GM21723 (cell line): ENCODE data around the gene PTGDS.

Experiments
- ATAC-seq: cut with Tn5 transposase; IDR thresholded peaks from one replicate; pipeline ENCODE4 v1.9.1; 2021; ENCODE audit warnings: mild to moderate bottlenecking, moderate library complexity; ENCODE audit not compliant: unreplicated experiment

The PTGDS gene

GRCh38 chr9:136957461-136957860, 19.8 kb upstream of the PTGDS start:
- ATAC-seq = no peak

- ATAC-seq = no peak
Measured at GRCh38 chr9:136957901-136958300, 19.4 kb upstream of the PTGDS start.

DNA sequence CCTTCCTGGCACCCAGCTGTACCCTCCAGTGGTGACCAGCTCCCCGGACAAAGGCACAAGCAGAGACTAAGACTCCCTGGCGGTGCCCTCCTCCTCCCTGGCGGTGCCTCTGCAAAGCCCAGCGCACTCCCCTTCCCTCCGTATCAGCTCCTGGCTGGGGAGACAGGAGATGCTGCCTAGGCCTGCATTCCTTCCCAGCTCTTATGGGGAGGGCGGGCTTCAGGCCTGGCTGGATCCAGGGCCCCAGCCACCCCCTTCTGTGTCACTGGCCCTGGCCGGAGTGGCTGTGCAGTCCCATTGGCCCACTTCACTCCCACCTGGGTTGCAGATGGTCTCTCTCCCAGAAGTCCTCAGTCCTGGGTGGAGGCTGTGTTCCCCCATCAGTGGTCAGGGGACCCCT, 18.8 kb upstream of the PTGDS start:
- ATAC-seq = no peak

- no peak for ATAC-seq
Measured at GRCh38 chr9:136958898-136959850, 18.1 kb upstream of the PTGDS start.

DNA sequence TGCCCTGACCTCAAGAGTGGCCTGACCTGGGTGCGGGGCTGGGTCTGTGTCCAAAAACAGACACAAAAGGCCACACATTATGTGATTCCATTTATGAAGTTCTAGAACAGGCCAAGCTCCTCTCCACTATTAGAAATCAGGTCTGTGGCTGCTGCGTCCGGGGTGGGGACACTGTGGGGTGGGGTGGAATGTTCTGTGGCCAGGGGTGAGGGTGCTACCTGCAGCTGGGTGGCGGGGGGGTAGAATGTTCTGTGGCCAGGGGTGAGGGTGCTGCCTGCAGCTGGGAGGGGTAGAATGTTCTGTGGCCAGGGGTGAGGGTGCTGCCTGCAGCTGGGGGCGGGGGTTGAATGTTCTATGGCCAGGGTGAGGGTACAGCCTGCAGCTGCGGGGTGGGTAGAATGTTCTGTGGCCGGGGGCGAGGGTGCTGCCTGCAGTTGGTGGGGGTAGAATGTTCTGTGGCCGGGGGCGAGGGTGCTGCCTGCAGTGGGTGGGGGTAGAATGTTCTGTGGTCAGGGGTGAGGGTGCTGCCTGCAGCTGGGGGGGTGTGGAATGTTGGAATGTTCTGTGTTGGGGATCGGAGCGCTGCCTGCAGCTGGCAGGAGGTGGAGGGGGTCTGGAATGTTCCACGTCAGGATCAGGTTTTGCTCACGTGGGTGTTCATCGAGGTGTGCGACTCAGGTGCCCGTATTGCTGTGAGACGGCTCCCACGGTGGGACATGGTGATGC, 16.9 kb upstream of the PTGDS start:
- no peak for ATAC-seq

DNA sequence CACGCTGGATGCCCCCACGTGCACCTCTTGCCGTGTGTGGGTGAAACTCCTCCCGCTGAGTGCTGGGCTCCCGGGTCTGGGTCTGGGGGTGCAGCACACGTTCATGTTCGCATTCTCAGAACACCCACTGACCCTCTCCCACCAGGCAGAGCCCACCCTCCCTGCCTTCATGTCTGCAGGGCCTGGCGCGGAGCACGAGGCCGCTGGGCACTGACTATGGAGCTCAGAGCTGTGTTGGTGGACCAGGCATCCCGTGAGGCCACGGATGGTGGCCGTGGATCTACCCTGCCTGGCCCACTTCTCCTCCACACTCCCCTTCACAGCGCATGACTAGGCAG, 16.4 kb upstream of the PTGDS start:
- ATAC-seq = no peak

GRCh38 chr9:136961279-136962065, 15.8 kb upstream of the PTGDS start:
- no peak for ATAC-seq

DNA sequence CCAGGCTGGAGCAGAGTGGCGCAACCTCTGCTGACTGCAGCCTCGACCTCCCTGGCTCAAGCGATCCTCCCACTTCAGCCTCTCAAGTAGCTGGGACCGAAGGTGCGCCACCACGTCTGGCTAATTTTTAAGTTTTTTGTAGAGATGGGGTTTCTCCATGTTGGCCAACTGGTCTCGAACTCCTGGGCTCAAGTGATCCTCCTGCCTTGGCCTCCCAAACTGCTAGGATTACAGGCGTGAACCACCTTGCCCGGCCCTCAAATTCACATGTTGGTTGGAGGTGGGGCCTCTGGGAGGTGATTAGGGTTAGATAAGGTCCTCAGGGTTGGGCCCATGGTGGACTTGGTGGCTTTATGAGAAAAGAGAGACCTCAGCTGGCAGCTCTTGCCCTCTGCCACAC, 15.1 kb upstream of the PTGDS start:
- ATAC-seq = no peak

DNA sequence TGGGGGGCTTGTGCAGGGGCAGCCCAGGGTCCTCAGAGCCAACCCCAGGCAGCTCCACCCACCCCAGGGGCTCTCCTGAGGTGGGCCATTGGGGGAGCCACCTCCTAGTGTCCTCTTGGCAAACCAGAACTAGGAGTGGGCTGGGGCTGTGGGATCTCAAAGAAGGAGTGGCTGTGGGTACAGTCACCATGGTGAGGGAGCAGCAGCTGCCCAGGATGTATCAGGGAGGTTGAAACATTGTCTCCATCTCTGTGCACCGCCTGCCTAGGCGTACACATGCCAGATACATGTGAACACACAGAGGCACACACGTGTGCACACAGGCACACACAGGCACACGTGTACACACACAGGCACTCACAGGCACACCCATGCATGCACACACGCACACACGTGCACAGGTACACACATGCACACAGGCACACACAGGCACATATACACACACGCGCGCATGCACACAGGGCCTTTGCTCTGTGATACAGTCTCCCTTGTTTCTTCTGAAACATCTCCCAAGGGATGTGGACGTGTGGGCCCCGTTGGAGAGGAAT, 14.5 kb upstream of the PTGDS start:
- no peak for ATAC-seq

DNA sequence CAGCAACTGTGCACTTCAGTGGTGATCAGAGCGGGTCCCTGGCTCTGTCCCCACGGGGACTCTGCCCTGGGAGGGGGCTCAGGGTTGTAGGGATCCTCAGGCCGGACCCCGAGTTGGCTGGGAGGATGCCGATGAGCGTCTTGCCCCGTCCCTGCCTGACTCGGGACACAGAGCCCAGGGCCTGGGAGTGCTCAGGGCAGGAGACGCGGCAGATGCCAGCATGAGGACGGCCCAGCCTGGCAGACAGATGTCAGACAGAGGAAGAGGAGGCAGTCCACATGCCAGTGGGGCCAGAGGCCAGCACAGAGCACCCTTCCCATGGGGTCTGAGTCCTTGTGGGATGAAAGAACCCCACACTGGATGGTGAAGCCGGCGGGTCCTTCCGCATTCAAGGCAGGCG, 14.0 kb upstream of the PTGDS start:
- no peak for ATAC-seq

DNA sequence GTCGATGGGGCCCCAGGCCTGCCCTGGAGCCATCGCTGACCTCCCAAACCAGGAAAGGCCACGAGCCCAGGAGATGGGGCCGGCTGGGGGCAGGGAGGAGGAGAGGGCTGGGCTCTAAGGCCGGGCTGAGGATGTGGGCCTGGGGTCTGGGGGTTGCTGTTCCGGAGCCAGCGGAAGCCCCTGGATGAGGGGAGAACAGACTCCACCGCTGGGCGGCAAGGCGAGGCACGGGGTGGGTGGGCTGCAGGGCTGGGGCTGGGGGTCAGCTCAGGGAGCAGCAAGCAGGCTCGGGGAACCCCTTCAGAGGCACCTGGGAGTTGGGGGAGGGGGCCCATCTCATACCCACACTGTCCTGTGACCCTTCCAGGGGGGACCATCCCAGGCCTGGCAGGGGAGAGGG, 13.6 kb upstream of the PTGDS start:
- ATAC-seq = no peak

GRCh38 chr9:136964171-136964689, 13.1 kb upstream of the PTGDS start:
- no peak for ATAC-seq

- ATAC-seq = no peak
Measured at GRCh38 chr9:136964833-136965422, 12.4 kb upstream of the PTGDS start.

GRCh38 chr9:136965771-136966484, 11.4 kb upstream of the PTGDS start:
- ATAC-seq = no peak

GRCh38 chr9:136968333-136969127, 8.8 kb upstream of the PTGDS start:
- ATAC-seq = no peak

DNA sequence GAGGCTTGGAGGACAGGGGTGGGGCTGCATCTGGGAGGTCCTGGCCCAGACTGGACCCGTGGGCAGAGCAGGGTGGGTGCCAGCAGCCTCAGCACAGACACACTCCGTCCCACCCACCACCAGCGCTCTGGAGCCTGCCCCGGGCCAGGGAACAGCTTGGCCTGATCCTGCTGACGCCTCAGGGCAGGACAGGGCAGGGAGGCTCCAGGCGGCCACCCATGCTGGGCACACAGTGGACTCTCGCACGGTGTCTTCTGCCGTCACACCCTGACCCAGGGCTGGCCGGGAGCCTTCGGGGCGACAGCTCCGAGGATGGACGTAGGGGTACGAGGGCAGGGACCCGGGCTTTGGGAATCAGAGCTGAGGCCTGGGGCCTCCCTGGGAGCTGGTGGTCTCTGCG, 8.2 kb upstream of the PTGDS start:
- no peak for ATAC-seq

DNA sequence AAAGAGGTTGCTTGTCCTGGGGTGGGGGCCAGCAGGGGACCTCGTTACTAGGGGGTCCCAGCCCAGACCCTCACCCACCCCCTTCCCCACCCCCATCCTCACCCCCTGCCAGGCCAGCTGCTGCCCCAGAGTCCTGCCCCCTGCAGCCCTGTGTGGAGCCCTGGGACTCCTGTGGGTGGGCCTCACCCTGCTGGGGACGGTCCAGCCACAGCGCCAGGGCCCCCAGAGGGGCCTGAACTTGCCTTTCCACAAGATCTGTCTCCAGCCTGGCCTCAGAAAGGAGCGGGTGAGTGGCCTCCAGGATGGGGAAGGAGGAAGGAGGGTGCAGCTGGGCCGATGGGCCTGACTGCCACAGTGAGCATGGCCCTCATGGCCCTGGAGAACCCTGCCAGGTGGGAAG, 7.5 kb upstream of the PTGDS start:
- ATAC-seq = no peak

- no peak for ATAC-seq
Measured at GRCh38 chr9:136970361-136970760, 6.9 kb upstream of the PTGDS start.

DNA sequence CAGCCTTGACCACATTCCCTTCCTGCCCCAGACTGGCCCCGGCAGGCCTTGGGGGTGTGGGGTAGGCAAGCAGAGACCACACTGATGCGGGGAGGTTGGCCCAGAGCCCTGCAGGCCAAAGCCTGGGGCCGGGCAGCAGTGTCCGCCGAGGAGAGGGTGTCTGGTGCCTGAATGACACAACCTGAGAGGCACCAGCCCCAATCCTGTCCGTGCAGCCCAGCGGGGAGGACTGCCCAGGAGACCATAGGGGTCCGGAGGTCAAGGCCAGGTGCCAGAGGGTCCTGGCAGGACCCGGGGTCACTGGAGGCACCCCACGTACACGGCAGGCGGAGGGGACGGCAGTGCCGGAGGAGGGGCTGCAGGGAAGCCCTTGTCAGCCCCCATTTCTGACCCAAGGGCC, 5.6 kb upstream of the PTGDS start:
- no peak for ATAC-seq
